ENCODE data around the gene CD151.

DNA sequence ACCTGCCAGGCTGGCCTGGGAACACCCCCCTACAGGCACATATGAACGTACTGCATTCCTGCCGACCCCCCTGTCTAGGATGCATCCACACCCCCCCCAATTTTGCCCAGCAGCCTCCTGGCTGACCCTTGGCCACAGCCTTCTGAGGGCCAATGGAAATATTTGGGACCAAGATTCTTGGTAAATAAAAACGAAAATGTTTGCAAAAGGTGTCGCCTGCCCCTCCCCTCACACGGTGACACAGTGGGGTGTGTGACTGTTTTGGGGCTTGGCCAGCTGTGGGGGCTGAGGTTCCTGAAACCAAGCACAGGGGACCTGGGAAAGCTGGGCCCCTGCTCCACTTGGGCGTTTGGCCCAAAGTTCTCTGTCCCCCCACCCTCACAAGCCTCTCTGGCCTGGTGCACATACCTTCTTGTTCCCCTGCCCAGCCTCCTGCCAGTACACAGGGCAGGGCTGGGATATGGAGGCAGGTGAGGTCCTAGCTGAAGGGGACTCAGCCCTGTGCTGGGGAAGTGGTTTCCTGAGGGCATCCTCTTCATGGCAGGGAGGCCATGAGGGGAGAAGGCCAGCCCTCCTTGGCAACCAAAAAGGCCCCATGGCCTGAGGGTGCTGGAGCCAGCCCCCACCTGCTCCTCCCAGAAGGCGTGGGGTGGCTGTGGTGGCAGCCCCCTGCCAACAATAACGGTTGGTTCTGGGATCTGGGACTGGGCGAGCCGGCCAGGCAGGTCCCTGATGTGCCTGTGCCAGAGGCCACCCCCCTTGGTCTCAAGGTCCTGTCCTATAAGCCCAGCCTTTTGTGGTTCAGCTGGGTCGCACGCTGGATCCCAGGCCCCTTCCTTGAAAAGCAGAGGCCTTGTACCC, 7.2 kb upstream of the CD151 start:
- TF ChIP-seq, protein P1, sequence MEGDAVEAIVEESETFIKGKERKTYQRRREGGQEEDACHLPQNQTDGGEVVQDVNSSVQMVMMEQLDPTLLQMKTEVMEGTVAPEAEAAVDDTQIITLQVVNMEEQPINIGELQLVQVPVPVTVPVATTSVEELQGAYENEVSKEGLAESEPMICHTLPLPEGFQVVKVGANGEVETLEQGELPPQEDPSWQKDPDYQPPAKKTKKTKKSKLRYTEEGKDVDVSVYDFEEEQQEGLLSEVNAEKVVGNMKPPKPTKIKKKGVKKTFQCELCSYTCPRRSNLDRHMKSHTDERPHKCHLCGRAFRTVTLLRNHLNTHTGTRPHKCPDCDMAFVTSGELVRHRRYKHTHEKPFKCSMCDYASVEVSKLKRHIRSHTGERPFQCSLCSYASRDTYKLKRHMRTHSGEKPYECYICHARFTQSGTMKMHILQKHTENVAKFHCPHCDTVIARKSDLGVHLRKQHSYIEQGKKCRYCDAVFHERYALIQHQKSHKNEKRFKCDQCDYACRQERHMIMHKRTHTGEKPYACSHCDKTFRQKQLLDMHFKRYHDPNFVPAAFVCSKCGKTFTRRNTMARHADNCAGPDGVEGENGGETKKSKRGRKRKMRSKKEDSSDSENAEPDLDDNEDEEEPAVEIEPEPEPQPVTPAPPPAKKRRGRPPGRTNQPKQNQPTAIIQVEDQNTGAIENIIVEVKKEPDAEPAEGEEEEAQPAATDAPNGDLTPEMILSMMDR (IDR thresholded peaks at IDR 0.05 in 8 of 11, conservative IDR thresholded peaks at IDR 0.05 in 3 of 11), result no peak
- TF ChIP-seq POLR2A (IDR thresholded peaks at IDR 0.05), result no peak

All from spleen (tissue), 7 donors.